ENCODE results near the gene ANKRD9.

Gene ANKRD9

GRCh38 chr14:102507081-102507856, 2.3 kb downstream of the ANKRD9 start:
- TF ChIP-seq ISL1 (CRISPR knock-in tag; IDR thresholded peaks at IDR 0.05) (no peak), ESRRG (CRISPR knock-in tag; IDR thresholded peaks at IDR 0.05) (no peak), ZNF70 (CRISPR knock-in tag; IDR thresholded peaks at IDR 0.05) (no peak), SNAI2 (CRISPR knock-in tag; IDR thresholded peaks at IDR 0.05) (no peak)
- ATAC-seq, result no peak

- no peak for ATAC-seq
- TF ChIP-seq OSR1 (CRISPR knock-in tag; IDR thresholded peaks at IDR 0.05) (no peak), CSRNP3 (CRISPR knock-in tag; IDR thresholded peaks at IDR 0.05) (no peak), ISL1 (CRISPR knock-in tag; IDR thresholded peaks at IDR 0.05) (no peak), GLIS3 (CRISPR knock-in tag; IDR thresholded peaks at IDR 0.05) (no peak), ZFP30 (CRISPR knock-in tag; IDR thresholded peaks at IDR 0.05) (no peak), ZNF565 (CRISPR knock-in tag; conservative IDR thresholded peaks at IDR 0.05; ENCODE audit: low read depth) (no peak), CSDC2 (CRISPR knock-in tag; IDR thresholded peaks at IDR 0.05) (no peak), TSHZ2 (CRISPR knock-in tag; IDR thresholded peaks at IDR 0.05) (no peak), ZNF70 (CRISPR knock-in tag; IDR thresholded peaks at IDR 0.05) (no peak)
Measured at GRCh38 chr14:102506626-102506925, 3.0 kb downstream of the ANKRD9 start.

GRCh38 chr14:102505775-102506625, 3.6 kb downstream of the ANKRD9 start:
- no peak for ATAC-seq
- TF ChIP-seq ZFP3 (CRISPR knock-in tag; IDR thresholded peaks at IDR 0.05) (no peak), ZC3H10 (CRISPR knock-in tag; IDR thresholded peaks at IDR 0.05) (no peak), BACH2 (CRISPR knock-in tag; IDR thresholded peaks at IDR 0.05; ENCODE audit: borderline replicate concordance) (no peak)

- ATAC-seq, result no peak
- no peak for TF ChIP-seq ZNF8 (CRISPR knock-in tag; IDR thresholded peaks at IDR 0.05)
- TF ChIP-seq ISL1 (CRISPR knock-in tag; IDR thresholded peaks at IDR 0.05), result no peak
- no peak for TF ChIP-seq CSDC2 (CRISPR knock-in tag; IDR thresholded peaks at IDR 0.05)
- TF ChIP-seq ARNTL (CRISPR knock-in tag; IDR thresholded peaks at IDR 0.05; ENCODE audit: borderline replicate concordance, low read depth), result no peak
- TF ChIP-seq ZFP30 (CRISPR knock-in tag; IDR thresholded peaks at IDR 0.05), result no peak
- TF ChIP-seq RARB (CRISPR knock-in tag; IDR thresholded peaks at IDR 0.05), result no peak
- TF ChIP-seq ZFP3 (CRISPR knock-in tag; IDR thresholded peaks at IDR 0.05), result no peak
Measured at GRCh38 chr14:102505000-102505619, 4.5 kb downstream of the ANKRD9 start.

GRCh38 chr14:102504328-102504999, 5.1 kb downstream of the ANKRD9 start:
- TF ChIP-seq POU6F1 (CRISPR knock-in tag; IDR thresholded peaks at IDR 0.05; ENCODE audit: borderline replicate concordance, low read depth) (no peak), BACH2 (CRISPR knock-in tag; IDR thresholded peaks at IDR 0.05; ENCODE audit: borderline replicate concordance) (no peak), SNAI2 (CRISPR knock-in tag; IDR thresholded peaks at IDR 0.05) (no peak)
- no peak for ATAC-seq
